NT2/D1 (cell line): Measurements from ENCODE around the gene CCDC188.

Experiments
- DNase-seq: peaks from one replicate; pipeline ENCODE4 v3.0.0-alpha.2; 2011; ENCODE audit warnings: low read depth, low spot score
- H3K27me3 ChIP-seq: 2 replicates; pipeline ENCODE4 v1.6.0; 2011; ENCODE audit warnings: mild to moderate bottlenecking; ENCODE audit not compliant: insufficient read length, insufficient read depth
- H3K36me3 ChIP-seq: 2 replicates; pipeline ENCODE4 v1.6.1; 2011; ENCODE audit warnings: mild to moderate bottlenecking, low read length, mixed read lengths; ENCODE audit not compliant: insufficient read depth, insufficient read length
- H3K4me1 ChIP-seq: 2 replicates; pipeline ENCODE4 v1.5.1; 2011; ENCODE audit not compliant: insufficient read depth, insufficient read length
- H3K4me3 ChIP-seq: 2 replicates; pipeline ENCODE4 v1.5.1; 2011; ENCODE audit warnings: low read depth; ENCODE audit not compliant: insufficient read length
- H3K9ac ChIP-seq: 2 replicates; pipeline ENCODE4 v1.6.0; 2011; ENCODE audit warnings: low read depth; ENCODE audit not compliant: insufficient read length
- H3K9me3 ChIP-seq: 2 replicates; pipeline ENCODE4 v1.5.1; 2011; ENCODE audit warnings: mild to moderate bottlenecking, low read length; ENCODE audit not compliant: insufficient read depth
- SUZ12 ChIP-seq: IDR thresholded peaks from 2 replicates; pipeline ENCODE4 v1.6.1; 2011; ENCODE audit not compliant: insufficient read length, insufficient read depth; ENCODE audit errors: extremely low read depth
- YY1 ChIP-seq: IDR thresholded peaks from 2 replicates; pipeline ENCODE4 v1.6.1; 2011; ENCODE audit not compliant: insufficient read length, insufficient read depth
- ZNF274 ChIP-seq: IDR thresholded peaks from 2 replicates; pipeline ENCODE4 v1.6.1; 2011; ENCODE audit warnings: mild to moderate bottlenecking, low read depth, low read length

CCDC188 gene

DNA sequence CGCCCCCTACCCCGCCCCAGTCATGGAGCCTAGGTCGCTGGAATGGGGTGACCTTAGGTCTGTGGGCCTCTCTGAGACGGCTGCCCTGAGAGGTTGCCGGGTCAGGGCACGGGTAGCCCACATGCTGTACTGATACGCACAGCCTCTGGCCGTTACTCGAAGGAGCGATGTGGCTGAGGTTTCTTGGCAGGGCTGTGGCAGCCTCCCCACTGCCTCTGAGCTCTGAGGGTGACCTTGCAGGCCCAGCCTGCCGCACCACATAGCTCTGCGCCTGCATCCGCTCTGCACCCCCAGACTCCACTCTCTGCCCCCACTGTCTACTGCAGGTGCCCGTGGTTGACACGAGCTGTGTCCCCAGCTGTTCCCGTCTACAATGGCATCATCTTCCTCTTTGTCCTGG, 12.0 kb downstream of the CCDC188 start:
- TF ChIP-seq YY1 (no peak), SUZ12 (no peak), ZNF274 (no peak)
- H3K9me3 ChIP-seq = no peaks in the 10 kb centered on the region

DNA sequence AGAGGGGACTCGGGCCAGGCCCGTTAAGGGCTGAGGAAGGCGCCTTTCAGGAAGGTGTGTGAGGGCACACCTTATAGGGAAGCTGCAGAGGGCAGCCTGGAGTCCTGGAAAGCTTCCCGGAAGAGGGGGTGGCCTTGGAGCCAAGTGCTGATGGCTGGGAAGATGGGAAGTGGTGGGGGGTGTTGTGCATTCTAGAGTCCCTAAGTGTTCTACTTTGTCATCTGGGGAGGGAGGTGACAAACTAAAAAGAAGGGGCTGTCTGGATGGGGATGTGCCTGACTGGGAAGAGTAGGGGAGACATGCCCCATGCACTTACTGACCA, 12.5 kb downstream of the CCDC188 start:
- TF ChIP-seq YY1 (no peak), ZNF274 (no peak), SUZ12 (no peak)
- Histone ChIP-seq H3K9ac (no peak overlapping the region), H3K27me3 (no peaks in the 10 kb centered on the region), H3K36me3 (peaks cover 32% of the 10 kb centered on the region), H3K4me3 (no peak overlapping the region), H3K9me3 (no peaks in the 10 kb centered on the region), H3K4me1 (peaks cover 14% of the 10 kb centered on the region)
- no peak for DNase-seq

More for the DNA sequence above, 12.0 kb downstream of the CCDC188 start:
- Histone ChIP-seq H3K4me1 (peaks cover 11% of the 10 kb centered on the region), H3K9ac (no peak overlapping the region), H3K36me3 (peaks cover 37% of the 10 kb centered on the region), H3K27me3 (no peaks in the 10 kb centered on the region), H3K4me3 (no peak overlapping the region)
- DNase-seq = no peak

GRCh38 chr22:20137671-20138416, 13.0 kb downstream of the CCDC188 start:
- H3K27me3 ChIP-seq = no peaks in the 10 kb centered on the region
- H3K4me1 ChIP-seq = peaks cover 15% of the 10 kb centered on the region
- TF ChIP-seq YY1 = no peak
- no peak for TF ChIP-seq ZNF274
- no peak for TF ChIP-seq SUZ12
- no peak overlapping the region for H3K4me3 ChIP-seq
- DNase-seq = no peak
- no peak overlapping the region for H3K9ac ChIP-seq
- H3K36me3 ChIP-seq = peaks cover 26% of the 10 kb centered on the region
- no peaks in the 10 kb centered on the region for H3K9me3 ChIP-seq

DNA sequence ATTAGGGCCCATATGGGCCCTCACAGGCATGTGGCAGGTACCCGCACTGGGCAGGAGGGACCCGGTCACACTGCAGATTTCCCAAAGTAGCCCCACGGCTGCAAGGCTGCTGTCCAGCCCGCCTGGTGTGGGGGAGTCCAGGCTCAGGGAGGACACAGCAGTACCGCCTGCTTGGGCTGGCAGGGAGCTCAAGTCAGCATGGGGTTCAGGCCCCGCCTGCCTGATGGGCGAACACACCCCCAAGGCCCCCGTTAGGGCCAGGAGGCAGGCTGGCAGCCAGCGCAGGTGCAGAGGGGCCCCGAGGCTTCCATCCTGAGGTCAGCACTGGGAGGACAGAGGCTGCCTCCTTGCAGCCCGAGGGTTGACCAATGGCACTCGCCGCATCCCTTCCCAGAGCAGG, 13.7 kb downstream of the CCDC188 start:
- no peak for DNase-seq
- Histone ChIP-seq H3K9me3 (no peaks in the 10 kb centered on the region), H3K4me1 (peaks cover 17% of the 10 kb centered on the region), H3K9ac (no peak overlapping the region), H3K36me3 (peaks cover 25% of the 10 kb centered on the region), H3K4me3 (no peak overlapping the region), H3K27me3 (no peaks in the 10 kb centered on the region)
- no peak for TF ChIP-seq ZNF274
- no peak for TF ChIP-seq YY1
- TF ChIP-seq SUZ12 = no peak

DNA sequence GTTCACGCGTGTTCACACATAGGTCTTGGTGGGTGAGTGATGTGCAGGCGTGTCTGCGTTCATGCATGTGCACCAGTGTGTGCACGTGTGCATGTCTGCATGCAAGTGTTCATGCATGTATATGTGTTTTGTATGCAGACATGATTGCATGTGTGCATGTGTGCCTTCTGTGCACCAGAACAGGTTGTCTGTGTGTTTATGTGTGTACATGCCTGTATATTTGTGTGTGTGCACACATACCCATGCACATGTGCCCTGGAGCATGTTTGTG, 14.3 kb downstream of the CCDC188 start:
- Histone ChIP-seq H3K36me3 (peaks cover 25% of the 10 kb centered on the region), H3K9ac (no peak overlapping the region), H3K4me1 (peaks cover 17% of the 10 kb centered on the region), H3K9me3 (no peaks in the 10 kb centered on the region), H3K27me3 (no peaks in the 10 kb centered on the region), H3K4me3 (no peak overlapping the region)
- TF ChIP-seq ZNF274 = no peak
- no peak for TF ChIP-seq SUZ12
- no peak for TF ChIP-seq YY1
- DNase-seq = no peak

DNA sequence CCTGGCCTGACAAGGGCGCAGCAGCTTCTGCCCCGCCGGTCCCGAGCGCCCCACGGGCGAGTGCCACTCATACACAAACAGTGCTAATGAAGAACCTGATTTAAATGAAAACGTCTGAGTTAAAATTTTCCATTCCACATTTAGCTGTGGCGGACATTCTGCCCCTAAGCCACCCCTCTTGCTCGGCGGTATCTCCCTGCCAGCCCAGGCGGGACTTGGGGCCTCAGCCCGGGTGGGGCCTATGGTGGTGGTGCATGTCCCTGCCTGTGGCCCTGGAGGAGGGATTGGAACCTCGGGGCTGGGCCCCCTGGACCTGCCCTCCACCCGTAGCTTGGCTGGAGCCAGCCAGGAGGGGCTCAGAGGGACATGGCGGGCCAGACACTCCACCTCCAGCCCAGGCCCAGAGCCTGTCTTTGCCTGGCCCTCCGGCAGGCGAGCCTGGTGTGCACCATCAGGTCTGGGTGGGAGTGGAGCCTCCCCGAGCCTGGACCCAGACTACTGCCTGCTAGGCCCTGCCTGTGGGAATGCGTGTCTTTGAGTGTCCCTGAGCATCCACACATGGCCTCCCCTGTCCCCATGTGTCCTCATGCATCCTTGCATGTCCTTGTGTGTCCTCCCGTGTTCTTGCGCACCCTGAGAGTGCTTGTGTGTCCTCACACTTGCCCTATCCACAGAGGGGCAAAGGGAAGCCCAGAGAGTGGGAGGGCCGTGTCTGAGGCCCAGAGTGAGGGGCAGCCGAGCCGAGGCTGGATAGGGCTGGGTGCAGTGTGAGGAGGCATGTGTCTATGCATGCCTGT, 14.9 kb downstream of the CCDC188 start:
- Histone ChIP-seq H3K27me3 (no peaks in the 10 kb centered on the region), H3K9me3 (no peaks in the 10 kb centered on the region), H3K36me3 (peaks cover 23% of the 10 kb centered on the region), H3K4me1 (peaks cover 17% of the 10 kb centered on the region), H3K4me3 (no peak overlapping the region), H3K9ac (no peak overlapping the region)
- no peak for DNase-seq
- TF ChIP-seq SUZ12 = no peak
- TF ChIP-seq ZNF274 = no peak

DNA sequence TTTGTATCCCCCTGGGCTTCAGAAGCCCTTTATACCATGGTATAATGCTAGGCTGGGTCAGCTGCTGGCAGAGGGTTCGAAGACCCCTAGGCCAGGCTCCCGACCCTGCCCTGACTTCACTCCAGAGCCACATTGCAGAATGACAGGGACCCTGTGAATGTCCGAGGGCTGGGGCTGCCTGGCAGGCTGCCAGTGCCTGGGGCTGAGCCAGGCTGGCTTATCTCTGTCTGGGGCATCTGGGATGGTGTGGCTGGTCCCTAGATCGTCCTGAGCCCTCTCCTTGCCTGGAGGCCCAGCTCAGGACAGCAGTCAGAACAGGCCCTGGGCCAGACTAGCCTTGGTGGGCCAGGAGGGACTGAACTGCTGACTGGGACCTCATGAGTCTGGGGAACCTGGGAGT, 15.6 kb downstream of the CCDC188 start:
- TF ChIP-seq ZNF274 = no peak
- no peak for TF ChIP-seq YY1
- TF ChIP-seq SUZ12 = no peak
- H3K27me3 ChIP-seq = no peaks in the 10 kb centered on the region
- H3K36me3 ChIP-seq = peaks cover 20% of the 10 kb centered on the region
- no peak overlapping the region for H3K4me3 ChIP-seq
- no peak overlapping the region for H3K9ac ChIP-seq
- peaks cover 20% of the 10 kb centered on the region for H3K4me1 ChIP-seq
- no peaks in the 10 kb centered on the region for H3K9me3 ChIP-seq
- DNase-seq = no peak

DNA sequence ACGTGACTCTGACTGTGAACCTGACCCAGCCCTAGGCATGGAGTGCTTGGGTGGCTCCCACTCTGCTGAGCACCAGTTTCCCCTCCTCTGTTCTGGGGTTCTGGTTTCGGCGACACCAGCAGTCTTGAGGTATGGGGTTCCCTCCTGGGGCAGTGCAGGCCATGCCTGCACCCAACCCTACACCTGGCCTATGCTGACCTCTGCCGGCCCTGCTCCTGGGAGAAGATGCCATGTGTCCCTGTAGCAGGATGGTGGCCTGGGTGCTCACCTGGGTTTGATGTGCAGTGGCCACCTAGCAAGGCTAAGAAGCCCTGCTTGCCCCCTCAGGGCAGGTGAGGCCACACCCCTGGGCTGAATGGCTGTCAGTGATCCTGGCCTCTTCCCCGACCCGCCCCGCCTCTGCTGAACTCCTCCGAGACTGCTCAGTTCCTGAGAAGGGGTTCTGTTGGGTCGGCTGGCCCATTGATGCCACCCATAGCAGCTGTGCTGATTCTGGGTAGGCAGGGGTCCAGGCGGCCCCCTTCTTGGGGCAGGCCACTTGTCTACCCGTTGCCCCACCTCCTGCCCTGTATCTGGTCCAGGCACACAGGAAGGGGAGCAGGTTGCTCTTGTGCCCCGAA, 16.8 kb downstream of the CCDC188 start:
- H3K9ac ChIP-seq = no peak overlapping the region

More for the DNA sequence above, 16.8 kb downstream of the CCDC188 start:
- no peak for DNase-seq
- no peak for TF ChIP-seq SUZ12
- TF ChIP-seq ZNF274 = no peak
- no peak for TF ChIP-seq YY1
- Histone ChIP-seq H3K4me3 (no peak overlapping the region), H3K36me3 (peaks cover 8% of the 10 kb centered on the region), H3K4me1 (peaks cover 21% of the 10 kb centered on the region), H3K27me3 (no peaks in the 10 kb centered on the region), H3K9me3 (no peaks in the 10 kb centered on the region)
